Neural cell (in vitro differentiated cells): Measurements from ENCODE around the gene RCSD1. TPM values are rescaled to one million over a fixed set of nuclear protein-coding genes. Genes with fewer than 3 reads are reported as not detected.

Experiments used
- H2AFZ ChIP-seq: fragments of 200-600, 300-800 bp; sonication (generic), shearing (Covaris generic); 2 replicates; pipeline ENCODE4 v1.6.0; 2014; ENCODE audit warnings: low read depth, mild to moderate bottlenecking, antibody characterized with exemption, low read length, moderate library complexity
- H3F3A ChIP-seq: fragments of 200-600 bp; shearing (Covaris generic); 2 replicates; pipeline ENCODE4 v1.6.1; 2016; ENCODE audit warnings: mild to moderate bottlenecking, moderate library complexity, mixed read lengths, antibody characterized with exemption, low read length; ENCODE audit not compliant: insufficient read depth, poor library complexity, severe bottlenecking
- H3K27ac ChIP-seq: fragments of 200-600, 300-800 bp; sonication (generic), shearing (Covaris generic); 2 replicates; pipeline ENCODE4 v1.5.1; 2014; ENCODE audit warnings: mild to moderate bottlenecking, low read length, moderate library complexity
- H3K27me3 ChIP-seq: fragments of 300-800, 200-600 bp; sonication (generic), shearing (Covaris generic); 2 replicates; pipeline ENCODE4 v1.6.0; 2014; ENCODE audit warnings: mild to moderate bottlenecking, low read depth, low read length, moderate library complexity; ENCODE audit not compliant: insufficient read depth
- H3K36me3 ChIP-seq: fragments of 300-800, 200-600 bp; sonication (generic), shearing (Covaris generic); 2 replicates; pipeline ENCODE4 v1.5.1; 2014; ENCODE audit warnings: mild to moderate bottlenecking, antibody characterized with exemption, low read length, moderate library complexity; ENCODE audit not compliant: insufficient read depth
- H3K4me2 ChIP-seq: fragments of 300-800, 200-600 bp; sonication (generic), shearing (Covaris generic); 2 replicates; pipeline ENCODE4 v1.6.0; 2014; ENCODE audit warnings: mild to moderate bottlenecking, low read length
- H3K4me3 ChIP-seq: fragments of 300-800, 200-600 bp; sonication (generic), shearing (Covaris generic); 2 replicates; pipeline ENCODE4 v1.5.1; 2014; ENCODE audit warnings: mild to moderate bottlenecking, low read length, moderate library complexity
- H3K79me2 ChIP-seq: fragments of 200-600 bp; shearing (Covaris generic); replicated peaks from 2 replicates; pipeline ENCODE4 v1.6.0; 2014; ENCODE audit warnings: mild to moderate bottlenecking, low read length, moderate library complexity; ENCODE audit not compliant: insufficient read depth
- H3K9ac ChIP-seq: fragments of 300-800, 200-600 bp; sonication (generic), shearing (Covaris generic); 2 replicates; pipeline ENCODE4 v1.6.1; 2016; ENCODE audit warnings: mild to moderate bottlenecking, low read length, mixed read lengths
- H3K9me2 ChIP-seq: fragments of 200-600 bp; shearing (Covaris generic); 2 replicates; pipeline ENCODE4 v1.6.1; 2016; ENCODE audit warnings: mild to moderate bottlenecking, low read length, mixed read lengths; ENCODE audit not compliant: insufficient read depth
- H3K9me3 ChIP-seq: fragments of 200-600, 300-800 bp; sonication (generic), shearing (Covaris generic); 2 replicates; pipeline ENCODE4 v1.6.1; 2016; ENCODE audit warnings: mild to moderate bottlenecking, mixed run types, low read length, moderate library complexity, mixed read lengths
- H4K20me1 ChIP-seq: fragments of 200-600 bp; shearing (Covaris generic); 2 replicates; pipeline ENCODE4 v1.6.1; 2016; ENCODE audit warnings: mild to moderate bottlenecking, mixed run types; ENCODE audit not compliant: insufficient read depth
- CTCF ChIP-seq: fragments of 450-650 bp; IDR thresholded peaks from 2 replicates; pipeline ENCODE4 v1.5.1; 2014; ENCODE audit warnings: antibody characterized with exemption, mild to moderate bottlenecking, moderate library complexity; ENCODE audit not compliant: poor library complexity, severe bottlenecking
- EP300 ChIP-seq: fragments of 450-650 bp; conservative IDR thresholded peaks from 2 replicates; pipeline ENCODE4 v1.6.1; 2014; ENCODE audit warnings: antibody characterized with exemption, mild to moderate bottlenecking, moderate library complexity; ENCODE audit not compliant: poor library complexity, severe bottlenecking
- EZH2 ChIP-seq: fragments of 200-600, 300-800 bp; shearing (Covaris generic), sonication (generic); IDR thresholded peaks from 2 replicates; pipeline ENCODE4 v1.6.1; 2014; ENCODE audit warnings: antibody characterized with exemption, low read length, borderline replicate concordance, mild to moderate bottlenecking; ENCODE audit not compliant: insufficient read depth, poor library complexity, severe bottlenecking
- MXI1 ChIP-seq: fragments of 450-650 bp; conservative IDR thresholded peaks from 2 replicates; pipeline ENCODE4 v1.6.1; 2014; ENCODE audit warnings: antibody characterized with exemption, mild to moderate bottlenecking; ENCODE audit not compliant: poor library complexity, severe bottlenecking
- POLR2AphosphoS5 ChIP-seq: IDR thresholded peaks from 2 replicates; pipeline ENCODE4 v1.6.1; 2012
- RAD21 ChIP-seq: fragments of 450-650 bp; conservative IDR thresholded peaks from 2 replicates; pipeline ENCODE4 v1.6.1; 2014; ENCODE audit warnings: antibody characterized with exemption, mild to moderate bottlenecking, moderate library complexity
- SMC3 ChIP-seq: fragments of 450-650 bp; conservative IDR thresholded peaks from 2 replicates; pipeline ENCODE4 v1.6.1; 2014; ENCODE audit warnings: antibody characterized with exemption, mild to moderate bottlenecking, moderate library complexity; ENCODE audit not compliant: poor library complexity
- TAF1 ChIP-seq: IDR thresholded peaks from 2 replicates; pipeline ENCODE4 v1.6.1; 2012; ENCODE audit warnings: low read depth
- polyA plus RNA-seq: library from polyadenylated mRNA; depleted of rRNA; stranded (reverse); fragments of >200 nt; gene quantifications from 2 replicates; pipeline ENCODE4 v1.2.3, GENCODE V29; 2014
- TF ChIP-seq, protein P1 (sequence below): IDR thresholded peaks from 2 replicates; pipeline ENCODE4 v1.6.1; 2012; ENCODE audit warnings: borderline replicate concordance

RCSD1 gene
- polyA plus RNA-seq, 1 donor from 2014 or later: not detected

DNA sequence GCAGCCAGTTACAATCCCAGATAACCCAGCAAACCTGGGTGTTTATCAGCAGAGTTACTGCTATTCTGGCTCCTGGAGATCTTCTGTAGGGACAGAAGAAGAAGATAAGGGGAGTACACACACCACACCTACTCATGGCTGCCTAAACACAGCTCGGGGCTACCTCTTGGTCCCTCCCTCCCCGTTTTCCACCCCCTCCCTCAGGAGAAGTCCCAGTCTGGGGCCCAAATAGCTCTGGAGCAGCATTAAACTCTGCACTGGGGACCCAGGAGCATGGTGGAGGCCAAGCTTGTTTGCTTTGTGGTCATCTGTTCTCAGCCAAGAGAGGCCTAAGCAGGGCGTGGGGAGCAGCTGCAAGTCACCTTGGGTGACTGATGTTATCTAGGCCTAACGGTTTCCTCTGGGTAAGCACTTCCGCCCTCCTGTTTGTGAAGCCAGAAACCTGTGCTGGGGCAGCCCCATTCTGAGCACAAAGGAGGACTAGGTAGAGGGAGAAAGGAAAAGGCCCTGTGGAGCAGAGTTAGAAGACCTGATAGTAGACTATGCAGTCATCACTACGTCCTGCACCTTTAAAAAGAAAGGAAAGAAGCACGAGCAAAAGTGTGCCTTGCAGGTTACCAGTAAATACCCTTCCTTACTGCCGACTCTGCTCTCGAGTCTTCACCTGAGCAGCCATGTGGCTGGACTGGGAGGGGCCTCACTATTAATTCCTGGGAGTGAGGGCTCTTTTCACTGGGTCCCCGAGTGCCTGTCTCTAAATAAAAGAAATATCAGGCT is 2.0 kb upstream of the RCSD1 start:
- Histone ChIP-seq H3K9me2 (no peaks in the 10 kb centered on the region), H3K4me2 (no peak overlapping the region), H3K79me2 (no peaks in the 10 kb centered on the region), H4K20me1 (no peaks in the 10 kb centered on the region), H2AFZ (no peak overlapping the region), H3K27me3 (peaks cover 46% of the 10 kb centered on the region), H3K9ac (no peak overlapping the region), H3K4me3 (no peak overlapping the region), H3F3A (no peaks in the 10 kb centered on the region), H3K27ac (no peak overlapping the region), H3K9me3 (no peaks in the 10 kb centered on the region), H3K36me3 (no peaks in the 10 kb centered on the region)
- TF ChIP-seq EP300 (no peak), EZH2 (no peak), TAF1 (no peak), POLR2AphosphoS5 (no peak), RAD21 (no peak), SMC3 (no peak), MXI1 (no peak), CTCF (no peak)
- TF ChIP-seq, protein P1, sequence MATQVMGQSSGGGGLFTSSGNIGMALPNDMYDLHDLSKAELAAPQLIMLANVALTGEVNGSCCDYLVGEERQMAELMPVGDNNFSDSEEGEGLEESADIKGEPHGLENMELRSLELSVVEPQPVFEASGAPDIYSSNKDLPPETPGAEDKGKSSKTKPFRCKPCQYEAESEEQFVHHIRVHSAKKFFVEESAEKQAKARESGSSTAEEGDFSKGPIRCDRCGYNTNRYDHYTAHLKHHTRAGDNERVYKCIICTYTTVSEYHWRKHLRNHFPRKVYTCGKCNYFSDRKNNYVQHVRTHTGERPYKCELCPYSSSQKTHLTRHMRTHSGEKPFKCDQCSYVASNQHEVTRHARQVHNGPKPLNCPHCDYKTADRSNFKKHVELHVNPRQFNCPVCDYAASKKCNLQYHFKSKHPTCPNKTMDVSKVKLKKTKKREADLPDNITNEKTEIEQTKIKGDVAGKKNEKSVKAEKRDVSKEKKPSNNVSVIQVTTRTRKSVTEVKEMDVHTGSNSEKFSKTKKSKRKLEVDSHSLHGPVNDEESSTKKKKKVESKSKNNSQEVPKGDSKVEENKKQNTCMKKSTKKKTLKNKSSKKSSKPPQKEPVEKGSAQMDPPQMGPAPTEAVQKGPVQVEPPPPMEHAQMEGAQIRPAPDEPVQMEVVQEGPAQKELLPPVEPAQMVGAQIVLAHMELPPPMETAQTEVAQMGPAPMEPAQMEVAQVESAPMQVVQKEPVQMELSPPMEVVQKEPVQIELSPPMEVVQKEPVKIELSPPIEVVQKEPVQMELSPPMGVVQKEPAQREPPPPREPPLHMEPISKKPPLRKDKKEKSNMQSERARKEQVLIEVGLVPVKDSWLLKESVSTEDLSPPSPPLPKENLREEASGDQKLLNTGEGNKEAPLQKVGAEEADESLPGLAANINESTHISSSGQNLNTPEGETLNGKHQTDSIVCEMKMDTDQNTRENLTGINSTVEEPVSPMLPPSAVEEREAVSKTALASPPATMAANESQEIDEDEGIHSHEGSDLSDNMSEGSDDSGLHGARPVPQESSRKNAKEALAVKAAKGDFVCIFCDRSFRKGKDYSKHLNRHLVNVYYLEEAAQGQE: no peak

DNA sequence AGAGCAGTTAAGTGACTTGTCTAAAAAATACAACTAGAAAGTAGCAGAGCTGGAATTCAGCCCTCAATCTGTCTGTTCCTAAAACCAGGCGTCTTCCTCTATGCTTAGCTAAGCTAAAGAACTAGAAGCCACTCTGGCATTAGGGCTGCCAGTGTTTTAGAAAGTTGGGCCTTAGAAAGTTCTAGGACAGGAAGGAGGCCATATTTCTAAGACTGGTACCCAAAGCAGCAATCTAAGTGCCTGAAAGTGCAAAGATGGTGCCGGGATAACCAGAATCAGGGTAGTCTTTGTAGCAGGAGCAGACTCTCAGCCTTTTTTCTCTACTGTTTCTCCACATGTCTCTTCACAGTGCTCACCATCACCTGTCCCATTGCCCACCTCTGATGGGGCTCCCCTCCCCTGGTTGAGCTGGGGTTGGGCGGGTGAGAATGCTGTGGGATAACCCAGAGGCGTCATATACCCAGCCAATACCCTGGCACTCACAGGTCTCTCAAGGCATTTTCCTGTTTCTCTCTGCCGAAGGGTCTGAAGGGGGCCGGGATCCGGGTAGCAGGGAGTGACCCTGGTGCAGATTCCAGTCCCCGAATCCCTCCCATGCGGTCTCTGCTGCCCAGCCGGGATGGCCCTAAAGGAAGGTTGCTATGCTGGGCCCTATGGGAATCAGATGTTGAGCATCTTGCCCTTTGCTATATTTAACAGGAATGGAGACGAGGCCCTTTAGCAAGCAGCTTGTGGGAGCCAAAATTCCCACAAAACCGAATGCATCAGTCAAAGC is 1.1 kb upstream of the RCSD1 start:
- Histone ChIP-seq H3K9ac (no peak overlapping the region), H3F3A (no peaks in the 10 kb centered on the region), H3K4me3 (no peak overlapping the region), H3K27me3 (peaks cover 50% of the 10 kb centered on the region), H3K79me2 (no peaks in the 10 kb centered on the region), H3K4me2 (no peak overlapping the region), H3K9me2 (no peaks in the 10 kb centered on the region), H3K36me3 (no peaks in the 10 kb centered on the region), H4K20me1 (no peaks in the 10 kb centered on the region), H3K27ac (no peak overlapping the region), H3K9me3 (no peaks in the 10 kb centered on the region), H2AFZ (no peak overlapping the region)
- TF ChIP-seq CTCF (no peak), POLR2AphosphoS5 (no peak), SMC3 (no peak), EZH2 (no peak), EP300 (no peak), MXI1 (no peak), RAD21 (no peak), TAF1 (no peak)
- TF ChIP-seq, protein P1: no peak
